ENCODE measurements around the gene OR1L8. TPM values are rescaled to one million over a fixed set of nuclear protein-coding genes. Genes with fewer than 3 reads are reported as not detected.

Gene OR1L8
- polyA plus RNA-seq, 1 donor = 0.13 TPM

GRCh38 chr9:122519376-122519775, 63.8 kb downstream of the OR1L8 start:
- Histone ChIP-seq H3K27ac (ENCODE audit: low read length) (no peak overlapping the region), H3K4me1 (ENCODE audit: control insufficient read depth, insufficient read depth, low read length) (no peaks in the 10 kb centered on the region), H3K27me3 (ENCODE audit: control insufficient read depth, insufficient read depth, low read length) (no peaks in the 10 kb centered on the region), H3K36me3 (ENCODE audit: control insufficient read depth, insufficient read depth, low read length) (no peaks in the 10 kb centered on the region), H3K9me3 (ENCODE audit: control insufficient read depth, low read depth, low read length) (no peaks in the 10 kb centered on the region), H3K4me3 (ENCODE audit: low read length) (no peak overlapping the region)
- no CpG with 5 or more reads among the region's 3 CpGs for WGBS (ENCODE audit: insufficient coverage, low lambda C conversion rate)
- DNase-seq = no peak

GRCh38 chr9:122518841-122519240, 64.3 kb downstream of the OR1L8 start, which contains the start of gene OR1J4:
Gene OR1J4, plus strand, starts transcription at chr9:122519141. Its CDS starts 0 bp downstream, at chr9:122519141.
- Histone ChIP-seq H3K36me3 (ENCODE audit: control insufficient read depth, insufficient read depth, low read length) (no peaks in the 10 kb centered on the region), H3K4me1 (ENCODE audit: control insufficient read depth, insufficient read depth, low read length) (no peaks in the 10 kb centered on the region), H3K4me3 (ENCODE audit: low read length) (no peak within 1 kb of the TSS), H3K9me3 (ENCODE audit: control insufficient read depth, low read depth, low read length) (no peaks in the 10 kb centered on the region), H3K27ac (ENCODE audit: low read length) (no peak within 1 kb of the TSS), H3K27me3 (ENCODE audit: control insufficient read depth, insufficient read depth, low read length) (no peaks in the 10 kb centered on the region)
- 86% methylated on average over 3 of the region's 4 CpGs for WGBS (ENCODE audit: insufficient coverage, low lambda C conversion rate)
- no peak for DNase-seq

GRCh38 chr9:122518226-122518625, 65.0 kb downstream of the OR1L8 start:
- Histone ChIP-seq H3K27me3 (ENCODE audit: control insufficient read depth, insufficient read depth, low read length) (no peaks in the 10 kb centered on the region), H3K27ac (ENCODE audit: low read length) (no peak overlapping the region), H3K9me3 (ENCODE audit: control insufficient read depth, low read depth, low read length) (no peaks in the 10 kb centered on the region), H3K4me3 (ENCODE audit: low read length) (no peak overlapping the region), H3K36me3 (ENCODE audit: control insufficient read depth, insufficient read depth, low read length) (no peaks in the 10 kb centered on the region), H3K4me1 (ENCODE audit: control insufficient read depth, insufficient read depth, low read length) (no peaks in the 10 kb centered on the region)
- DNase-seq = no peak
- no CpG with 5 or more reads among the region's 2 CpGs for WGBS (ENCODE audit: insufficient coverage, low lambda C conversion rate)

Other genes starting within 250 kb of the OR1L8 start
- gene PTGS1, start 212.4 kb downstream of the OR1L8 start, polyA plus RNA-seq = 9.2 TPM
- gene OR1J1, start 105.5 kb downstream of the OR1L8 start, polyA plus RNA-seq = not detected
- gene OR1J2, start 72.6 kb downstream of the OR1L8 start, polyA plus RNA-seq = not detected
- not detected for gene OR1J4, start 64.2 kb downstream of the OR1L8 start, polyA plus RNA-seq
- not detected for gene OR1N1, start 56.1 kb downstream of the OR1L8 start, polyA plus RNA-seq
- not detected for gene OR1N2, start 30.3 kb downstream of the OR1L8 start, polyA plus RNA-seq
- gene OR1Q1, start 31.4 kb upstream of the OR1L8 start, polyA plus RNA-seq = not detected
- gene OR1B1, start 74.2 kb upstream of the OR1L8 start, polyA plus RNA-seq = not detected
- not detected for gene OR1L1, start 78.3 kb upstream of the OR1L8 start, polyA plus RNA-seq
- gene OR1L3, start 91.7 kb upstream of the OR1L8 start, polyA plus RNA-seq = not detected
- gene OR1L4, start 140.6 kb upstream of the OR1L8 start, polyA plus RNA-seq = not detected
- not detected for gene OR1L6, start 158.9 kb upstream of the OR1L8 start, polyA plus RNA-seq
- not detected for gene OR5C1, start 205.5 kb upstream of the OR1L8 start, polyA plus RNA-seq
- gene OR1K1, start 216.7 kb upstream of the OR1L8 start, polyA plus RNA-seq = not detected
- gene PDCL, start 245.2 kb upstream of the OR1L8 start, polyA plus RNA-seq = 19.0 TPM